CD4-positive, alpha-beta T cell treated with Interferon gamma for 1 hour (primary cell): Measurements from ENCODE around the gene SNX21.
"Not testable (repeated sequence)": the region's sequence is repeated elsewhere in the genome, so short reads cannot be mapped to it uniquely, and the experiment has no call there.

Experiments
- DNase-seq: peaks from one replicate; pipeline ENCODE4 v3.0.0-alpha.2; 2020

SNX21 gene

DNA sequence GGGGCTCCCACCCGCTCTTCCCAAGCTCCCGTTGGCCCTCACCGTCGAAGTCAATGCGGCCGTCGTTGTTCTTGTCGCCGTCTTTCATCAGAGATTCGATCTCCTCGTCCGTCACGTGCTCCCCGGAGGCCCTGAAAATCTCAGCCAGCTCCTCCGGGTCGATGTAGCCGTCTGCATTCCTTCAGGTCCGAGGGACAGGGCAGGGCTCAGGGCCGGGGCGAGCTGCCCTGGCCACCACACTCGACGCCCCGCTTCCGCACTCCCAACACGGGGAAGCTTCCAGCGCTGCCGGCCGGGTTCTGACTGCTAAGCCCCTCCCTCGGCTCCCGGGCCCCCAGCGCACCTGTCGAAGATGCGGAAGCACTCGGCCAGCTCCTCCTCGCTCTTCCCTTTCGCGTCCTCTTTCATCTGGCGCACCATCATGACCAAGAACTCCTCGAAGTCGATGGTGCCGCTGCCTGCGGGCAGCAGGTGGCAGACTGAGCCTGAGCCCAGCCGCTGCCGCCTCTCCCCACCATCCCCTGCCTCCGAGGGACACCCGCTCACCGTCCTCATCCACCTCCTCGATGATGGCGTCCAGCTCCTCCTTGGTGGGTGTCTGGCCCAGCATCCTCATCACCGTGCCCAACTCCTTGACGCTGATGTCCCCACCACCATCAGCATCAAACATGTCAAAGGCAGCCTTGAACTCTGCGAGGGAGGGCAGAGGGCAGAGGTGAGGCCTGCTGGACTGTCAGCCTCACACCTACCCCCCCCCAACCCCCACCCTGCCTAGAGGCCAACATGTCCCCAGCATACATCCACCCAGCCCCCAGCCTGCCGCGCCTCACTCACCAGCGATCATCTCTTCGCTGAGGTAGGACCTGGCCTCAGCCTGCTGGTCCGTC is 9.4 kb upstream of the SNX21 start:
- peak; percentile 55 for DNase-seq

DNA sequence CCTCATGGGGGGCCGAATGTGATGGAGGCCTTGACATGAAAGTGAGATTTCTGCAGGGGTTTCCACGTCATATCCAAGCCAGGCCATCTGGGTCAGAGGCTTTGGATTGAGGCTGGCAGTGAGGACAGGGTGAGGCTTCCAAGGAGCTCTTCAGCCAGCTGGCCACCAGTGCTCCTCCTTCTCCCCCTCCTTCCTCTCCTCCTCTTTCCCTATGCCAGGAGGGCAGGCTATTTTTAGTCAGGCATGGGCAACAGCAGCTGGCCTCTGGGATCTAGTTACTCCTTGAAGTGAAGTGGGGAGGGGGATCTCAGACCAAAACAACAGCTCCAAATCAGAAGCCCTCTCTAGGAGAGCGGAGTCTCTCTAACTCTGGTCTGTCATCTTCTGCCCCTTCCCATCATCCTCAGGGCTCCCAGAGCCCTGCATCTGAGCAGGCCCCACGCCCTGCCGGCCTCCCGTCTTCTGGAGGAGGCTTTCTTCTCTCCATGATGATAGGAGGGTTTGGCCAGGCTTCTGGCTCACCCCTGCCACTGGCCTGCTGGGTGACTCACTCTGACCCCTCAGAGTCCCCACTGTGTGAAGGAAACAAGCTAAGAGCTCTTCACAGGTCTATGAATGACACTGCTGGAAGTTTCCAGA is 7.1 kb upstream of the SNX21 start:
- DNase-seq = no peak

GRCh38 chr20:45827030-45827652 is 6.5 kb upstream of the SNX21 start, which contains the start of gene TNNC2:
TNNC2 (minus strand) TSS chr20:45827312; CDS start chr20:45827248, 64 bp downstream.
- no peak for DNase-seq

DNA sequence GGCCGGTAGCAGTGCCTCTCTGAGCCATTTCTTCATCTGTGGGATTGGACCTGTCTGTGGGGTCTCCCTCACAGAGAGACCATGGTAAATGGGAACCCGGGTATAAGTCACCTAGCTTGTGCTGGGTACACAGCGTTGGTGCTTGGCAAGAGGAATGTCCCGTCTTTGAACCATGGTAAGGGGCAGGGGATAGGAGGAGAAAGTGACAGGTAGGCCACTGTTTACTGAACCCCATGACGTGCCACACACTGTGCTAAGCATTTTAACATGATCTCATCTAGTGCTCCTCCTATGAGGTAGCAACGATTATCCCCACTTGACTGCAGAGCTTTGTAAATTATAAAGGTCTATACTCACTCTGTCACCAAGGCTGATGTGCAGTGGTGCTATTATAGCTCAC is 5.9 kb upstream of the SNX21 start:
- DNase-seq = no peak

DNA sequence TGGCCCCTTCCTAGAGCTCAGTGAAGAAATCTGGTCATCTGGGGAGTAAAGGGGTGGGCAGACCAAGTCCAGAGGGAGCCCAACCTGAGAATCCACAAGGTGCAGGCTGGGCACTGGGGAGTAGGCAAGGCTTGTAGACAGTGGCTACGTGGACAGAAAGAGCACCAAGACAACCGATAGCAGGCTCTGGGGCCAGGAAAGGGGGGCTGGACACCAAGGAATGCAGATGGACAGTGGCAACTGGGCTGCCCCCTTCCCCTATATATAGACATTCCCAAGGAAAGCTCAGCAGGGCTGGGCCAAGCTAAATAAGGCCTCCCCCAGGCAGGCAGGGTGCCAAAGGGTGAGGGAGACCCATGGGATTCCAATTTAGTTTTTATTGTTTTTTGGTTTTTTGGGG is 5.0 kb upstream of the SNX21 start:
- no peak for DNase-seq

DNA sequence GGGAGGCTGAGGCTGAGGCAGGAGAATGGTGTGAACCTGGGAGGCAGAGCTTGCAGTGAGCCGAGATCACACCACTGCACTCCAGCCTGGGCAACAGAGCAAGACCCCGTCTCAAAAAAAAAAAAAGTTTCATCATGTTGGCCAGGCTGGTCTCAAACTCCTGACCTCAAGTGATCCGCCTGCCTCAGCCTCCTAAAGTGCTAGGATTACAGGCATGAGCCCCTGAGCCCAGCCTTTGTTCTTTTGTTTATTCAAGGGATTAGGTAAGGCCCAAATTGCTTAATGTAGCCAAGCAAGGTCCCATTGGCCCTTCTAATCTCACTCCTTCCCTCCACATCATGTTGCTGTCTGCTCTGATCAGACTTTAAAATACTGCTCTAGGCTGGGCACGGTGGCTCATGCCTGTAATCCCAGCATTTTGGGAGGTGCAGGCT is 3.9 kb upstream of the SNX21 start:
- DNase-seq = not testable (repeated sequence)

GRCh38 chr20:45832619-45833018 is 980 bp upstream of the SNX21 start:
- no peak for DNase-seq

- DNase-seq = peak; percentile 48
These were observed 541 bp downstream of the SNX21 start for GRCh38 chr20:45833883-45834796.

DNA sequence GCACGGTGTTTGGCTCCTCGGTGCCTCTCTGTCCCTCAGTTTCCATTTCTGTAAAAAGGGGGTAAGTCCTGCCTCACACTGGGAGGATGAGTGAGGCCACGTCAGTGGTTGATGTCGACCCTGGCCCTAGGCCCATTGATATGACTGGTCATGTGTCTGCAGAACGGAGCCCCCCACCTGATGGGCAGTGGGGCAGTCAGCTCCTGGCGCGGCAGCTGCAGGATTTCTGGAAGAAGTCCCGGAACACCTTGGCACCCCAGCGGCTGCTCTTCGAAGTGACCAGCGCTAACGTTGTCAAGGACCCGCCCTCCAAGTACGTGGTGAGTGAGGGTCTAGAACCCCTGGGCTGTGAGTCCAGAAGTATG is 1.2 kb downstream of the SNX21 start:
- no peak for DNase-seq

GRCh38 chr20:45835329-45835765 is 1.7 kb downstream of the SNX21 start:
- no peak for DNase-seq

- no peak for DNase-seq
These were observed 2.2 kb downstream of the SNX21 start for GRCh38 chr20:45835825-45836224.

DNA sequence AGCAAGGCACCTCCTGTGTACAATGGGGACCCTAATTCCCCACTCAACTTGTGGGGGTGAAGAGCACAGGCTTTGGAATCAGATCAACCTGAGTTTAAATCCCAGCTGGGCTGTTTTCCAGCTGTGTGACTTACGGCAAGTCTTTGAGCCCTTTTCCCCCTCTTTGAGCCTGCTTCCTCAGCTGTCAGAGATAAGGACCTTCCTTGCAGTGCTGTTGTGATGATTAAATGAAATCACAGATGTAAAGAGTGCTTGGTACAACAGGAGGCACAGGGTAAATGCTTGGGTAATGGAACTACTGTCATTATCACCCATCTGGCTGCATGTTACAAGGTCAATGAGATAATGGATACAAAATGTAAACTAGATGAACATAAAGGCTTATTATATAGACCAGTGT is 3.2 kb downstream of the SNX21 start:
- no peak for DNase-seq

DNA sequence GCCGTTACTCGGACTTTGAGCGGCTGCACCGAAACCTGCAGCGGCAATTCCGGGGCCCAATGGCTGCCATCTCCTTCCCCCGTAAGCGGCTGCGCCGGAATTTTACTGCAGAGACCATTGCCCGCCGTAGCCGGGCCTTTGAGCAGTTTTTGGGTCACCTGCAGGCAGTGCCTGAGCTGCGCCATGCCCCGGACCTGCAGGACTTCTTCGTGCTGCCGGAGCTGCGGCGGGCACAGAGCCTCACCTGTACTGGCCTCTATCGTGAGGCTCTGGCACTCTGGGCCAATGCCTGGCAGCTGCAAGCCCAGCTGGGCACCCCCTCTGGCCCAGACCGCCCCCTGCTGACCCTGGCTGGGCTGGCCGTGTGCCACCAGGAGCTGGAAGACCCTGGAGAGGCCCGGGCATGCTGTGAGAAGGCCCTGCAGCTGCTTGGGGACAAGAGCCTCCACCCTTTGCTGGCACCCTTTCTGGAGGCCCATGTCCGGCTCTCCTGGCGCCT is 7.2 kb downstream of the SNX21 start:
- no peak for DNase-seq

GRCh38 chr20:45841407-45842129 is 8.0 kb downstream of the SNX21 start:
- DNase-seq = no peak

DNA sequence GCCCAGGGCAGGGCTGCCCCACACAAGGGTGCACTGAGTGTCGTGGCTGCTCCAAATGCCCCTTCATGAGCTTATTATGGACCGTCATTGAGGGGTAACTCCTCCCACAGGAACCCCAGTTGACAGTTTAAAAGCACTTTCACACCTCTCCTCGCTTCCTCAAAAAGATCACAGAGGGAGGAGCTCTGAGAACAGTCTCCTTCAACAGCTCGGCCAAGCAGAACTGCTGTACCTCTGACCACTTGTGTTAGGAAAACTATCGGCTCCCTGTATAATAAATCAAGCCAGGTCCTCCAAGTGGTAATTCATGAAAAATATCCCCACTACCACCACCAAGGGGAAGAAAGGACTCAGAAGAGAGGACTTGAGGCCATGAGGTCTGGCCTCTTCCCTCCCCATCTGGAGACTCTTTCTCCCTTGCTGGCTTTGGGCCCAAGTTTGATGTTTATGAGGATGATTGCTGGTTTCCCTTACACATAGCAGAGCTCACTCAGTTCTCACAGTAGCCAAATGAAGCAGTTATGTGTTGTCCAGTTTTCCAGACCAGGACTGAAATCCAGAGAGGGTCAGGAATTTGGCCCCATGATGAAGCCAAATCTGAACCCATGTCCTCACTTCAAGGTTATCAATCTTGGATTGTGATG is 8.7 kb downstream of the SNX21 start:
- peak; percentile 15 for DNase-seq

DNA sequence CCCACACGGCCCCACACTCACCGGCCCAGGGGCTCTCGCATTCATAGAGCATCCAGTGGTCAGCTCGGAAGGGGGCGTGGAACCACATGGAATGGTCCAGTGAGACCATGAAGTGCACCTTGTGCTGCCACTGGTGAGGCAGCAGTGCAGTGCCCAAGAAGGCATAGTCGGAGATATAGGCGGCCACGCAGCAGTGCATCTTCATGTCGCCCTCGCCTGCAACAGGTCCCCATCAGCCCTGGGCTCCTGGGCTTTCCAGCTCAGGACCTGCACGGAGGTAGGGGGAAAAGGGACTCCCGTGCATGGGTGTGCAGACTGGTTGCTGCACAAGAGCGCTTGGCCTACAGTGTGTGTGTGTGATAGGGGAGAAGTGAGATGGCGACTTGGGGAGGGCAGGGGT is 9.9 kb downstream of the SNX21 start:
- no peak for DNase-seq

DNA sequence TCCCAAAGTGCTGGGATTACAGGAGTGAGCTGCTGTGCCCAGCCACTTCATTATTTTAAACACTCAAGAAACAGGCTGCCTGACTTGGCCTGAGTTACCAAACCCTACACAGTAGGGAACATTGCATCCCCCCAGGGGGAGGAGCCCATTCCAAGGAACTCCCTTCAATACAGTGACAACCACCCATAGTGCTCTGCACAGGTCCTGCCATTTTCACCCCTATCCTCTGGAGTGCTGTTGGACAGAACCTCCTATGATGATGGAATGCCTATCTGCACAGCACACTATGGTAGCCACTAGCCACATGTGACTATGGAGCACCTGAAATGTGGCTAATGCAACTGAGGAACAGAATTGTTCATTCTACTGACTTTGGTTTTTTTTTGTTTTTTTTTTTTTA is 11.9 kb downstream of the SNX21 start:
- no peak for DNase-seq

GRCh38 chr20:45848421-45848820 is 14.8 kb downstream of the SNX21 start:
- DNase-seq = no peak

DNA sequence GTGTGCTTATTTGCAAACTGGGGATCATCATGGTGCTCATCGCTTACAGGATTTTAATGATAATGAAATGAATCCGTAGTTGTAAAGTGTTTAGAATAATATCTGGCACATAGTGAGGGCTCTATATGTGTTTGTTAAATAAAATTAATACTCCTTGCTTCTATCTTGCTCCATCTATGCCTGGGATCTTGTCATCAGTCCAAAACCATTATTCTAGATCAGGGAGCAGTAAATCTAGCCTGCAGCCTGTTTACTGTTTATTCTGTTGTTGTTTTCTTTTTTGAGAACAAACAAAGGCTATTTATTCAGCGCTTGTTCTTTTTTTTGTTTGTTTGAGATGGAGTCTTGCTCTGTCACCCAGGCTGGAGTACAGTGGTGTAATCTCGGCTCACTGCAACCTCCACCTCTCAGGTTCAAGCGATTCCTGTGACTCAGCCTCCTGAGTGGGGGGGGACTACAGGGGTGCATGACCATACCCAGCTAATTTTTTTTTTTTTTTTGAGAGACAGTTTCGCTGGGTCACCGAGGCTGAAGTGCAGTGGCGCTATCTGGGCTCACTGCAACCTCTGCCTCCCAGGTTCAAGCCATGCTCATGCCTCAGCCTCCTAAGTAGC is 15.5 kb downstream of the SNX21 start:
- DNase-seq = no peak

- no peak for DNase-seq
These were observed 16.6 kb downstream of the SNX21 start for GRCh38 chr20:45850238-45850637.

GRCh38 chr20:45850926-45851325 is 17.3 kb downstream of the SNX21 start:
- DNase-seq = no peak
